Right renal cortex interstitium (tissue), 3 donors: ENCODE results near the gene ARID4A. TPM values are rescaled to one million over a fixed set of nuclear protein-coding genes. Genes with fewer than 3 reads are reported as not detected.
"Not testable (repeated sequence)": the region's sequence is repeated elsewhere in the genome, so short reads cannot be mapped to it uniquely, and the experiment has no call there.

ENCODE experiments used
- DNase-seq, 3 donors: peaks; one replicate each; pipeline ENCODE4 v3.0.0-alpha.2; 2013; ENCODE audit warnings: low read depth in 3 of 3, low spot score in 2 of 3
- polyA plus RNA-seq, 3 donors: library from polyadenylated mRNA; unstranded; fragments of 120-200 nt; gene quantifications; one replicate each; pipeline ENCODE4 v1.2.1, GENCODE V29; 2013; ENCODE audit not compliant: insufficient read length in 3 of 3

ARID4A gene
- 10 to 100 TPM; 30.6 to 36.2 (median 33.9) TPM for polyA plus RNA-seq

DNA sequence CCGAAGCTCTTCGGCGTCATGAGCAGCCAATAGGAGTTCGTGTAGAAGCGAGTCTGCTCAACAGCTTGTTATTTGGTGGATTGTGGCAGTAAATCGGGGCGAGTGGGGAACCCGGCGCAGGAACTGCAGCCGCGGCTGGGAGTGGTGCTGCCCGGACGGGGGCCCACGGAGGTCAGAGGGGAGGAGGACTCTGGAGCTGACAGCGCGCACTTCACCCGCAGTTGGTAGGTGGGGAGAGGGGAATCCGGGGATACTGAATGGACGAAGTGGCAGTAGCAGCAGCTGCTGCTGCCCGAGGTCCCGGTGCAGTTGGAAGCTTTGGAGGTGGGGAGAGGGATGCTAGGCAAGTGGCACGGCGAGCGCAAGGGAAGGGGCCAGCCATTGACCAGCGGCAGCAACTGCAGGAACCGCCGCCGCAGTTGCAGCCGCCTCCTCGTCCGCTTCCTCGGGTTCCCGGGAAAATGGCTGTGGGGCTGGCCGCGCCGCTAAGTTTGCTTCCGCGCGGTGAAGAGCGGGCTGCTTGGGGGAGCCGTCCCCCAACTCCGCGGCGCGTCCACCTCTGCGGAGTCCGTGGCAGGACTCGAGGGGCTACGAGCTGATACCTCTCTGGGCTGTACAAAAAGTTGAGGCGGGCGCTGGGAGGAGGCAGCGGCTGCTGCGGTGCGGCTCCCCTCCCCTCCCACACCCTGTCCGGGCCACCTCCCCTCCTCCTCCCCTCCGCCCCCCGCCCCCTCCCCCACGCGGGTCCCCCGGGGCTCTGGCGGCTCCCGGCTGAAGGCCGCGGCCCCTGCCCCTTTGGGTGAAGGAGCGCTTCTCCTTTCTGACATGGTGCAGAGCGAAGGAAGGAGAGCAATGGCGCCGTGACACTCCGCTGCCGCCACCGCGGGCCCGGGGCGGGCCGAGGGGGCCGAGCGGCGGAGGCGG is at the start of gene ARID4A:
TSS of gene ARID4A (plus strand) at position 79 of the 924 bp plus-strand sequence. CDS start 1,300 bp downstream, outside the sequence.
- DNase-seq: no peak

- DNase-seq: no peak
Measured at GRCh38 chr14:58249611-58250010, 48.7 kb upstream of the ARID4A start.

DNA sequence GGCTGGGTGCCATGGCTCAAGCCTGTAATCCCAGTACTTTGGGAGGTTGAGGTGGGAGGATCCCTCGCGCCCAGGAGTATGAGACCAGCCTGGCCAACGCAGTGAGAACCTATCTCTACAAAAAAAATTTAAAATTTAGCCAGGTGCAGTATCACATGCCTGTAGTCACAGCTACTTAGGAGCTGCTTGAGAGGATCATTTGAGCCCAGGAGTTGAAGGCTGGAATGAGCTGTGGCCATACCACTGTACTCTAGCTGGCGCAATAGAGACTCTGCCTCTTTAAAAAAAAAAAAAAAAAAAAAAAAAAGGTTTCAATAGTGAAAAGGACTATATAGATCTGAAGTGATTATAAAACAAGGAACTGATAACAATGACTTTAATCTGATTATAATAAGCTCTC is 40.2 kb upstream of the ARID4A start:
- no peak for DNase-seq

DNA sequence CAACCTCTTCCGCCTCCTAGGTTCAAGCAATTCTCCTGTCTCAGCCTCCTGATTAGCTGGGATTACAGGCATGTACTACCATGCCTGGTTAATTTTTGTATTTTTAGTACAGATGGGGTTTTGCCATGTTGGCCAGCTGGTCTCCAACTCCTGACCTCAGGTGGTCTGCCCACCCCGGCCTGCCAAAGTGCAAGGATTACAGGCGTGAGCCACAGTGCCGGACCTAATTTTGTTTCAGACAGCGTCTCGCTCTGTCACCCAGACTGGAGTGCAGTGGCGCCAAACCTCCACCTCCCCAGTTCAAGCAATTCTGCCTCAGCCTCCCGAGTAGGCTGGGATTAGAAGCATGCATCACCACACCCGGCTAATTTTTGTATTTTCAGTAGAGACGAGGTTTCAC is 36.4 kb upstream of the ARID4A start:
- not testable (repeated sequence) for DNase-seq

DNA sequence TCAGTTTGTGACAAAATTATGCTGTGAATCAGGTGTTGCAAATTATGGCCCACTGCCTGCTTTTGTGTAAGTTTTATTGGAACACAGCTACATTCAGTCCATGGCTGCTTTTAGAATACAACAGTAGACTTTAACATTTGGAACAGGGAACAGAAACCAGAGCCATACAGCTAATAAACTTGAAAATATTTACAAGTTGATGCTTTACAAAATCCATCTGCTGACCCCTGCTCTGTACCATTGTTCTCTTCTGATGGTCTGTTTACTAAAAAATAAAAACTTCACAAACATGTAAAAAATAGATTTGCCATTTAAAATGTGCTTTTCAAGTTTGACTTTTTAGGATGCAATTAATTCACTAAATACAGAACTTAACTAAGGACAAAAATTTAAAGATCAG is 33.0 kb upstream of the ARID4A start:
- peak in 2 of 3 donors; percentile 34 to 44 for DNase-seq

DNA sequence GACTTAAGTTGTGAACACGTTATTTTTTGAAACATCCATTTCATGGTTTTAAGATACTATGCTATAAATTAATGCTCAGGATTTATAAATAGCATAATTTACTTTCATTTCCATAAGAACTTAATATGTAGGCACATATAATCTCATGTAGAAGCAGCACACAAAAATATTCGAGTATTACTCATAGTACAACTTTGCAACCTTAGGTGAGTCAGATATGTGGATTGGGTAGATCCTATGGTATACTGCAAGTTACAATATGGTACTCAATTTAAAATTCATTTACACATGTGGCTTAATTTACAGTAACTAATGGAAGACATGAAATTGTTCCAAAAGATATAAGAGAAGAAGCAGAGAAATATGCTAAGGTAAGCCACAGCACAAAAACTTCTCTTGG is 27.7 kb upstream of the ARID4A start:
- no peak for DNase-seq

DNA sequence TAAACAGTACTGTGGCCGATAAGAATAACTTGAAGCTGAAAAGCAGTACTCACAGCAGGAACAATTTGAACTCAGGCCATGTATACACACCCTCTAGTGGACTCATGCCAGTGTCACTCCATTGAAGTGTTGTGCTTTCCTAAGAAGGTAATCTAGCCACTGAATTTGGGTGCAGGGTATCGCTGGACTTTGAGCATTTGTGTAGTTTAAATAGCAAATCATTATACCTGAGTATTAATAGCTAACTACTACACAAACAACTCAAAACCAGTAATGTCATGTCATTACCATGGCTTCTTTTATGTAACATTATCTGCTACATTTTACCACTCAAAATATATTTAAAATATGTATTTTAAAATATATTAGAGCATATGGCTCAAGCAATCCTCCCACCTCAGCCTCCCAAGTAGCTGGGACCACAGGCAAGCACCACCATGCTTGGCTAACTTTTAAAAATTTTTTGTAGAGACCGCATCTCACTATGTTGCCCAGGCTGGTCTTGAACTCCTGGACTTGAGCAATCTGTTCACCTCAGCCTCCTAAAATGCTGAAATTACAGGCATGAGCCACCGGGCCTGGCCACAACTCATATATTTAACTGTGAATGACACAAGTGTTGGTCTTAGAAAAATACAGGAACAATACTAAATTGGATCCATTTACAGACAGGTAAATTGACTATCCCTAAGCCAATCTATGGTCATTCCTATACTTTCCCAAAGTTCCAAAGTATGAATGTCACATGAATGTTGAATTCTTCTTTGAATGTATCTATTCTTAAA is 25.6 kb upstream of the ARID4A start:
- no peak for DNase-seq

DNA sequence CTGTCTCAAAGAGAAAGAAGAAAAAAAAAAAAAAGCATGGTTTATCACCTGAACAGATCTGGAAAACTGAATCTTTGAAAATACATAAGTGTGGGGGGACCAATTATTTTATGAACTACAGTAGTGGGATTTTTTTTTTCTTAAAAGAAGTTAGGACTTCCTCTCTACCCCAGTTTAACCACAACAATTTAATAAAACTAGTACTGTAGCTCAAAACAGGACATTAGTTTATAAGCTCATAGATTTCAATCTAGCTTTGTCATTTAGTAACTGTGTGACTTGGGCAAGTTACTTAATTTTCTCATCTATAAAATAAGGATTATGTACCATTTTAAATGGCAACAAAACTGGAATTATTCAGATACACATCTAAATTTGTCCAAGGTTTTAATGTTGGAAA is 23.5 kb upstream of the ARID4A start:
- no peak for DNase-seq

DNA sequence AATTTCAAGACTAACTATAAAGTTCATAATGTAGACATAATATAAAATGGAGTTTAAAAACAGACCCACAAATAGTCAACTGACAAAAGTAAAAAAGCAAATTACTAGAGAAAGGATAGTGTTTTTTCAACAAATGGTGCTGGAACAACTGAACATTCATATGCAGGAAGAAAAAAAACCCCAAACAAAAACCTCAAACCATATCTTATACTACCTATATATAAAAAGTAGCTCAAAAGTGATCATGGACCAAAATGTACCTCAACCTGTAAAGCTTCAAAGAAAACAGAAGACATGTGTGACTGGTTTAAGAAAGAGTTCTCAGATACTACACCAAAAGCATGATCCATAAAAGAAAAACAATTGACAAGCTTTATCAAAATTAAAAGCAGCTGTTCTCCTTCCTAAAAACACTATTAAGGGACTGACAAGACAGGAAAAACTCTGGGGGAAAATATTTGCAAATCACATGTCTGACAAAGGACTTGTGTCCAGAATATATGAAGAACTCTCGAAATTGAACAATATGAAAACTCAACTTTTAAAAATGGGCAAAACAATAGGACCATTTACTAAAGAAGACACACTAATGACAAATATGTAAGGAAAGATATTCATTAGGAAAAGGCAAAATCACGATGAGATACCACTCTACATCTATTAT is 22.7 kb upstream of the ARID4A start:
- DNase-seq: no peak

DNA sequence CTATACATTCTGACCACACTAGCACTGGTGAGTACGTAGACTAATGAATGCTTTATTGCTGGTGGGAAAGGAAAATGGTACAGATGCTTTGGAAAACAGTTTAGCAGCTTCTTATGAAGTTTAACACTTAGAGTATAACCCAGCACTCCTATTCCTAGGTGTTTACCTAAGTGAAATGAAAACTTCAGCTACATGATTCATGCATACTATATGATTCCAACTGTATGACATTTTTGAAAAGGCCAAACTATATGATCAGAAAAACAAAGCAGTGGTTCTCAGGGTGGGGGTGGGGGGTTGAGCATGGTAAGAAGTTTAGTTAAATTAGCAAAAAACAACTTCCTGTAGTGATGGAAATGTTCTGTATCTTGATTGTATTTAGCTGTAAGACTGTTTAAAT is 22.1 kb upstream of the ARID4A start:
- no peak for DNase-seq

- DNase-seq: no peak
Measured at GRCh38 chr14:58278177-58278576, 20.2 kb upstream of the ARID4A start.

- no peak for DNase-seq
Measured at GRCh38 chr14:58280954-58281787, 17.2 kb upstream of the ARID4A start.

GRCh38 chr14:58281969-58282368 is 16.4 kb upstream of the ARID4A start:
- DNase-seq: no peak

DNA sequence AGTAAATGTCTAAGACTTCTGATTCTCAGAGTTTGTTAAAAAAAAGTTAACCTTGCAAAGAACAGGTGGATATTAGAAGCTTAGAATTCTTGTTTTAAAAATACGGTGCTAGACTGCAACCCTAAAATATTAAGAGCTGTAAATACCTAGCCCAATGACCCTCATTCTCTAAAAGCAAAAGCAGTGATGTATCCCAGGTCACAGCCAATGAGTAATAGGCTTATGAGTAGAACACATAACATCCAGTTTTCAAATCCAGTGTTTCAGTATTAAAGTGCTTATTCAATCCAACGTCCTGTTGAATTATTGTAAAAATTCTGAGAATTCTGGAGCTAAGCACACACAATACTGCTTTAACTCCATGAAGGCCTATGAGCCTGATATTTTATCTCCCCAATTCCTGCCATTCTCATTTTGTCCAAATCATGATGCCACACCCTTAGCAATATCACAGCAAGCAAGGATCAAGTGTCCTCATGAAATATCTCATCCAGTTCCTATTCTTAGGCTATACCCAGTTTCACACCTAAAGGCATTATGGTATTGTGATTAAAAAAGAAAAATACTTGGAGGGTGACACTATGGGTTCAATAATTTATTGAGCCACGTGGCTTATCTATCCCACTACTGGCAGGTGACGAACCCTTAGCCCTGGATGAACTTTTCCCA is 15.3 kb upstream of the ARID4A start:
- DNase-seq: no peak

DNA sequence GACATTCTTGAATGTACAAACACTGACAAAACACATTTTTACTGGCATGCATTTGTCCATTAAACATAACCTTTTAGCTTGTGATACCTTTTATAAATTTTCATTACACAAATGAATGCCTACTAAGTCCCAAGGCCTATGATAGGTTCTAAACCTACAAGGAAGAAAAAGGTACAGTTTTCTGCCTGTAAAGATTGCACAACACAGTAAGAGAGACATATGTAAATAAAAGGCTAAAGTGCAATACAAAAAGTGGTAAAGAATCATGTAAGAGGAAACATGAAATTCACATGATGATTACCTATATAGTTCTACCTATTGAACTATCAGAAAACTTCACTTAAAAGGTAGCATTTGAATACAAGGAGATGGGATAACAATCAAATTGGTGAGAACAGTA is 14.6 kb upstream of the ARID4A start:
- no peak for DNase-seq

GRCh38 chr14:58285132-58285531 is 13.2 kb upstream of the ARID4A start:
- DNase-seq: no peak

GRCh38 chr14:58287607-58288042 is 10.7 kb upstream of the ARID4A start:
- no peak for DNase-seq

DNA sequence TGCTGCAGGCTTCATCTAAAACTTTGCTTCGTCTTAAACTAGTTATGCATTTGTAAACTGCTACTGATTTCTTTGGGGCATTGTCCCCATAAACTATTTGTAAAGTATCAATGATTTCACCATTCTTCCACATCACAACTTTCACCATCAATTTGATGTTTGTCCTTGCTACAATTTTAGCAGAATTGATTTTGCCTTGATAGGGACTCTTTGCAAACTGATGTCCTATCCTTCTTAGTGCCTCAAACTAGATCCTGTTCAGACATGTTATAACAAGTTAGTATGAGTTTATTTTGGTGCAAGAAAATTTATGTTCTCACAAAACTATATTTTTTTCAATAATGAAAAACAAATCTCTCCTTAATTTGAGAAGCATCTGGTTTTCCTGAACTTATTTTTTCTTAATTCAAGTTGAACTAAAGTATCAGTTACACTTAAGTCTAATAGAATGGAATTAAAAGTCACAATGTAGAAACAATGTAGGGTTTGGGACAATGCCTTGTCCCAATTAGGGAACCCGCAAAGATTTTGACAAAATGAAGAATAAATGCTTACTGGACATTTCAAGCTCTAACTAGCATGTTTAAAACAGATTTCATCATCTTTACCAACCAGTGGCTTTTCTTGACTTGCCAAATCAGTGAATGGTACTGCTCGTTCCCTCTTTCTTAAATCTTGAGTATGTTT is 10.1 kb upstream of the ARID4A start:
- DNase-seq: no peak

GRCh38 chr14:58291646-58292045 is 6.7 kb upstream of the ARID4A start:
- DNase-seq: no peak
